ENCODE measurements around the gene DNMT1.

DNMT1 gene

DNA sequence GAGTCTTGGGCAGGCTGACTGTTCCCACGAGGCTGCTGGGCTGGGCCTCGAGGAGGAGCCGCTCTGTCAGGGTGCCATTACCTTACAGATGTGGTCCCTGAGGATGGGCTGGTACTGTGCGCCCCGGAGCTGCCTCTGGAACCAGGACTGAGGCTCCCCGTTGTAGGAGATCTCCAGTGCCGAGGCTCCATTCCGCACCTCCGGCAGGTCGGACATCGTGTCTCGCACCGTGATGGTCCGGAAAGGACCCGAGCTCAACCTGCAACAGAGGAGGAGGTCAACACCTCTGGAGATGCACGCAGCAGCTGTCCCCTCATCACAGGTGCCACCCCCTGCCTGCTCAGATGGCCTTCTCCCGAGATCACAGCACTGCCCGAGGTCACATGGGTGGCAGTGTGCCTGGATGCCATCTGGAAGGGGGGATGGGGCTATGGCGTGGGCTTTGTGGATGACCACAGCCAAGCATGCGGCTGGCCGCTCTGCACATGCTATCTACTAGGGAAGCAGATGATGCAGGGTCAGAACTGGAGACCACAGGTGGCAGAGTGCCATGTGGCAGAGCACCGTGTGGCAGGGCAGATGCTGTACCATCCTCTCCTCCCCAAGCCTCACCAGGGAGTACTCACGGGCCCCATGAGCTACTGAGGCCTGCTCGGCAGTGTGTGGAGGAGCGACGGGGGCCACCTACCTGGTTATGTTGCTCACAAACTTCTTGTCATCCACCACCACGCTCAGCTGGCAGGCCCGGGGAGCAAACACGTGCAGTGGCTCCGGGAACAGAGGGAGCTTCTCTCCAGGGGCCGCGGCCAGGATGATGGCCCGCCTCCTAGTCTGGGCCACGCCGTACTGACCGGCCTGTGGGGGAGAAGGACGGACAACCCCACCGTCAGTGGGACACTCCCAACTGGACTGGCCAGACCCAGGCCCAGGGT, 56.7 kb downstream of the DNMT1 start:
- no peaks in the 10 kb centered on the region for H3K4me1 ChIP-seq (ENCODE audit: control insufficient read depth in 1 of 2, insufficient read depth in 2 of 2, low read length in 2 of 2)
- peaks cover 22 to 95% of the 10 kb centered on the region in 2 donors for H3K36me3 ChIP-seq (ENCODE audit: control insufficient read depth in 1 of 2, insufficient read depth in 2 of 2, low read length in 2 of 2)
- no peak overlapping the region for H3K27ac ChIP-seq (ENCODE audit: low read depth, low read length)
- H3K9me3 ChIP-seq (ENCODE audit: control insufficient read depth in 1 of 2, low read length in 2 of 2), result no peaks in the 10 kb centered on the region
- H3K27me3 ChIP-seq (ENCODE audit: control insufficient read depth in 1 of 2, insufficient read depth in 2 of 2, low read length in 2 of 2), result no peaks in the 10 kb centered on the region
- H3K4me3 ChIP-seq (ENCODE audit: low read depth in 1 of 2, low read length in 2 of 2), result no peak overlapping the region
- no peak overlapping the region for H3K9ac ChIP-seq (ENCODE audit: low read depth in 1 of 2, low read length in 2 of 2)

DNA sequence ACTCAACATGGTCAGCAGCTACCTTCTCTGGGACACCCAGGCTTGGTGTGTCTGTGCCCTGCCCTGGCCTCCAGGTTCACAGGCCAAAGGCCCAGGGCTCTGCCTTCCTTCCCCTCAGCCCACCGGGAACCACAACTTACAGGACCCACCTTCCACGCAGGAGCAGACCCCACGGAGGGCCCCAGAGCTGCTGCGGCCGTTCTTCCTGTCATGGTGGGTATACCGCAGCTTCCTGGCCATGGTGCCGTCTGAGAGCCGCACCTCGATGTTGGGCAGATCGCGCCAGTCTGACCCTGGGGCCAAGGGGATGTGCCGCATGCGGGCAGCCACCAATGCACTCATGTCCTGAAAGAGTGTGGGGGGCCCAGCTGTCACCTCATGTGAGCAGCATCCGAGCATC, 57.8 kb downstream of the DNMT1 start:
- H3K27me3 ChIP-seq (ENCODE audit: control insufficient read depth in 1 of 2, insufficient read depth in 2 of 2, low read length in 2 of 2), result no peaks in the 10 kb centered on the region
- no peak overlapping the region for H3K9ac ChIP-seq (ENCODE audit: low read depth in 1 of 2, low read length in 2 of 2)
- H3K4me3 ChIP-seq (ENCODE audit: low read depth in 1 of 2, low read length in 2 of 2), result no peak overlapping the region
- H3K36me3 ChIP-seq (ENCODE audit: control insufficient read depth in 1 of 2, insufficient read depth in 2 of 2, low read length in 2 of 2), result peaks cover 21 to 90% of the 10 kb centered on the region in 2 donors
- H3K4me1 ChIP-seq (ENCODE audit: control insufficient read depth in 1 of 2, insufficient read depth in 2 of 2, low read length in 2 of 2), result no peaks in the 10 kb centered on the region
- no peaks in the 10 kb centered on the region for H3K9me3 ChIP-seq (ENCODE audit: control insufficient read depth in 1 of 2, low read length in 2 of 2)
- H3K27ac ChIP-seq (ENCODE audit: low read depth, low read length), result no peak overlapping the region

GRCh38 chr19:10135551-10136334, 59.0 kb downstream of the DNMT1 start:
- peaks cover 16 to 89% of the 10 kb centered on the region in 2 donors for H3K36me3 ChIP-seq (ENCODE audit: control insufficient read depth in 1 of 2, insufficient read depth in 2 of 2, low read length in 2 of 2)
- H3K9ac ChIP-seq (ENCODE audit: low read depth in 1 of 2, low read length in 2 of 2), result no peak overlapping the region
- H3K27me3 ChIP-seq (ENCODE audit: control insufficient read depth in 1 of 2, insufficient read depth in 2 of 2, low read length in 2 of 2), result no peaks in the 10 kb centered on the region
- H3K4me3 ChIP-seq (ENCODE audit: low read depth in 1 of 2, low read length in 2 of 2), result no peak overlapping the region
- no peak overlapping the region for H3K27ac ChIP-seq (ENCODE audit: low read depth, low read length)
- no peaks in the 10 kb centered on the region for H3K9me3 ChIP-seq (ENCODE audit: control insufficient read depth in 1 of 2, low read length in 2 of 2)
- H3K4me1 ChIP-seq (ENCODE audit: control insufficient read depth in 1 of 2, insufficient read depth in 2 of 2, low read length in 2 of 2), result no peaks in the 10 kb centered on the region

- H3K27ac ChIP-seq (ENCODE audit: low read depth, low read length), result no peak overlapping the region
- H3K9me3 ChIP-seq (ENCODE audit: control insufficient read depth in 1 of 2, low read length in 2 of 2), result no peaks in the 10 kb centered on the region
- H3K4me1 ChIP-seq (ENCODE audit: control insufficient read depth in 1 of 2, insufficient read depth in 2 of 2, low read length in 2 of 2), result no peaks in the 10 kb centered on the region
- H3K36me3 ChIP-seq (ENCODE audit: control insufficient read depth in 1 of 2, insufficient read depth in 2 of 2, low read length in 2 of 2), result peaks cover 16 to 74% of the 10 kb centered on the region in 2 donors
- H3K4me3 ChIP-seq (ENCODE audit: low read depth in 1 of 2, low read length in 2 of 2), result no peak overlapping the region
- no peaks in the 10 kb centered on the region for H3K27me3 ChIP-seq (ENCODE audit: control insufficient read depth in 1 of 2, insufficient read depth in 2 of 2, low read length in 2 of 2)
- H3K9ac ChIP-seq (ENCODE audit: low read depth in 1 of 2, low read length in 2 of 2), result no peak overlapping the region
Observed at GRCh38 chr19:10134040-10134439, 60.7 kb downstream of the DNMT1 start.

DNA sequence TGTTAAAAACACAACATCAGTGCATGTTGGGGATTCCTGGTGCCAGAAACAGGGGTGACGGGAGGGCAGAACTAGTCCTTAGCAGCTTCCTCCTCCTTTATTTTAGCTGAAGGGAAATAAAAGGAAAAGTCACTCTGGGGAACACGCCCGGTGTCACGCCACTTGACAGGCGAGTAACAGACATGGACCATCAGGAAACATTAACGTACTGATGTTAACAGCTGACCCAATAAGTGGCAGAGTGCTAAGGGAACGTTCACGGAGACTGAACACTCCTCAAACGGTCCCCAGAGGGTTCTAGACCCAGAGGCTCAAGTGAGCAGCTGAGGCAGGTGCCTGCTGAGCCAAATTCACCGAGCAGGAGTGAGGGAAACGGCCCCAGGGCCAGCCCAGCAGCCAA, 61.2 kb downstream of the DNMT1 start:
- H3K9ac ChIP-seq (ENCODE audit: low read depth in 1 of 2, low read length in 2 of 2), result no peak overlapping the region
- H3K9me3 ChIP-seq (ENCODE audit: control insufficient read depth in 1 of 2, low read length in 2 of 2), result no peaks in the 10 kb centered on the region
- peaks cover 16 to 70% of the 10 kb centered on the region in 2 donors for H3K36me3 ChIP-seq (ENCODE audit: control insufficient read depth in 1 of 2, insufficient read depth in 2 of 2, low read length in 2 of 2)
- no peak overlapping the region for H3K4me3 ChIP-seq (ENCODE audit: low read depth in 1 of 2, low read length in 2 of 2)
- H3K27me3 ChIP-seq (ENCODE audit: control insufficient read depth in 1 of 2, insufficient read depth in 2 of 2, low read length in 2 of 2), result no peaks in the 10 kb centered on the region
- H3K4me1 ChIP-seq (ENCODE audit: control insufficient read depth in 1 of 2, insufficient read depth in 2 of 2, low read length in 2 of 2), result no peaks in the 10 kb centered on the region
- no peak overlapping the region for H3K27ac ChIP-seq (ENCODE audit: low read depth, low read length)

DNA sequence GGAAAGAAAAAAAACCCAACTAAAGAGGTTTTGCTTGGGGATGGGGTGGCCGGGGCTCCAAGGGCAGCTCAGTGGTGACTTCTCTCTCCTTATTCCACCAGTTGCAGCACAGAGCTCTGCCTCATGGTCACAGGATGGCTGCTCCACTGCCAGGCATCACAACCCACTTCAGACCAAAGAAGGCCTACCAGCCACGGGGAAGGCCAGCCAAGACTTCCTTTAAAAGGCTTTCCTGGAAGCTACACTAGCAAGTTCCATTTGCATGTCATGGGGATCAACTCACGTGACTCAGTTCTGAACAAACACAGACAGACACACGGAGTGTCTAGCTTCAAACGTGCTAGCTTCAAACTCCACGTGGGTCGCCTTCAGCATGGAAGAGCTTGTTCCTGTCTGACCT, 61.8 kb downstream of the DNMT1 start:
- Histone ChIP-seq H3K27ac (ENCODE audit: low read depth, low read length) (no peak overlapping the region), H3K36me3 (ENCODE audit: control insufficient read depth in 1 of 2, insufficient read depth in 2 of 2, low read length in 2 of 2) (peaks cover 16 to 63% of the 10 kb centered on the region in 2 donors), H3K4me3 (ENCODE audit: low read depth in 1 of 2, low read length in 2 of 2) (no peak overlapping the region), H3K27me3 (ENCODE audit: control insufficient read depth in 1 of 2, insufficient read depth in 2 of 2, low read length in 2 of 2) (no peaks in the 10 kb centered on the region), H3K9me3 (ENCODE audit: control insufficient read depth in 1 of 2, low read length in 2 of 2) (no peaks in the 10 kb centered on the region), H3K4me1 (ENCODE audit: control insufficient read depth in 1 of 2, insufficient read depth in 2 of 2, low read length in 2 of 2) (no peaks in the 10 kb centered on the region), H3K9ac (ENCODE audit: low read depth in 1 of 2, low read length in 2 of 2) (no peak overlapping the region)

DNA sequence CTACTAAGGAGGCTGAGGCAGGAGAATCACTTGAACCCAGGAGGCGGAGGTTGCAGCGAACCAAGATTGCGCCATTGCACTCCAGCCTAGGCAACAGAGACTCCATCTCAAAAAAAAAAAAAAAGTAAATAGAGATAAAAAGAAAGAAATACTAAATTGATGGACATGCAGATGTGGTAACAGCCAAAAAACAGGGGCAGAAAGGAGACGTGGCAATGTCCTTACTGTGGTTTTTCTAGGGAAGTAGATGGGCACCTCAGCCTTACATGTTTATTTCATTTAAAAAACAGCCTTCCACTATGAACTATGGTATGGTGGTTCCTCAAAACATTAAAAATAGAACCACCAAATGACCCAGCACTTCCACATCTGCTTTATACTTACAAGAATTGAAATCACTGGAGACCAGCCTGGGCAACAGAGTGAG, 68.5 kb downstream of the DNMT1 start:
- H3K4me3 ChIP-seq (ENCODE audit: low read depth in 1 of 2, low read length in 2 of 2), result no peak overlapping the region
- no peaks in the 10 kb centered on the region for H3K27me3 ChIP-seq (ENCODE audit: control insufficient read depth in 1 of 2, insufficient read depth in 2 of 2, low read length in 2 of 2)
- no peaks in the 10 kb centered on the region for H3K4me1 ChIP-seq (ENCODE audit: control insufficient read depth in 1 of 2, insufficient read depth in 2 of 2, low read length in 2 of 2)
- H3K36me3 ChIP-seq (ENCODE audit: control insufficient read depth in 1 of 2, insufficient read depth in 2 of 2, low read length in 2 of 2), result peaks cover 0 to 5% of the 10 kb centered on the region in 2 donors
- no peak overlapping the region for H3K9ac ChIP-seq (ENCODE audit: low read depth in 1 of 2, low read length in 2 of 2)
- no peak overlapping the region for H3K27ac ChIP-seq (ENCODE audit: low read depth, low read length)
- no peaks in the 10 kb centered on the region for H3K9me3 ChIP-seq (ENCODE audit: control insufficient read depth in 1 of 2, low read length in 2 of 2)

DNA sequence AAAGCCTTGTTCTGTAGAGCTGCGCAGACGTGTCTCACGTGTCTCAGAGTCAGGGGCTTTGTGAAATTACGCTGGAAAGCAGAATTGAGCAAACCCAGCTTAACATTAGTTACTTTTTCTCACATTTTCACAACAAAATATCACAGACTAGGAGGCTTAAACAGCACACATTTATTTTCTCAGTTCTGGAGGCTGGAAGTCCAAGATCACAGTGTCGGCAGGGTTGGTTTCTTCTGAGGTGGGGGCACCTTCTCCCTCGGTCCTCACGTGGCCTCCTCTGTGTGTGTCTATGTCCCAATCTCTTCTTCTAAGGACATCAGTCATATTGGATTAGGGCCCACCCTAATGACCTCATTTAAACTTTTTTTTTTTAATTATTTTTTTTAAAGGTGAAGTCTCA, 70.3 kb downstream of the DNMT1 start:
- Histone ChIP-seq H3K9me3 (ENCODE audit: control insufficient read depth in 1 of 2, low read length in 2 of 2) (no peaks in the 10 kb centered on the region), H3K4me1 (ENCODE audit: control insufficient read depth in 1 of 2, insufficient read depth in 2 of 2, low read length in 2 of 2) (no peaks in the 10 kb centered on the region), H3K36me3 (ENCODE audit: control insufficient read depth in 1 of 2, insufficient read depth in 2 of 2, low read length in 2 of 2) (no peaks in the 10 kb centered on the region), H3K27me3 (ENCODE audit: control insufficient read depth in 1 of 2, insufficient read depth in 2 of 2, low read length in 2 of 2) (no peaks in the 10 kb centered on the region), H3K27ac (ENCODE audit: low read depth, low read length) (no peak overlapping the region), H3K9ac (ENCODE audit: low read depth in 1 of 2, low read length in 2 of 2) (no peak overlapping the region), H3K4me3 (ENCODE audit: low read depth in 1 of 2, low read length in 2 of 2) (no peak overlapping the region)

GRCh38 chr19:10122045-10122444, 72.7 kb downstream of the DNMT1 start:
- no peak overlapping the region for H3K4me3 ChIP-seq (ENCODE audit: low read depth in 1 of 2, low read length in 2 of 2)
- H3K27ac ChIP-seq (ENCODE audit: low read depth, low read length), result no peak overlapping the region
- peaks cover 9 to 11% of the 10 kb centered on the region in 2 donors for H3K4me1 ChIP-seq (ENCODE audit: control insufficient read depth in 1 of 2, insufficient read depth in 2 of 2, low read length in 2 of 2)
- no peaks in the 10 kb centered on the region for H3K27me3 ChIP-seq (ENCODE audit: control insufficient read depth in 1 of 2, insufficient read depth in 2 of 2, low read length in 2 of 2)
- H3K36me3 ChIP-seq (ENCODE audit: control insufficient read depth in 1 of 2, insufficient read depth in 2 of 2, low read length in 2 of 2), result peaks cover 7 to 14% of the 10 kb centered on the region in 2 donors
- no peaks in the 10 kb centered on the region for H3K9me3 ChIP-seq (ENCODE audit: control insufficient read depth in 1 of 2, low read length in 2 of 2)
- no peak overlapping the region for H3K9ac ChIP-seq (ENCODE audit: low read depth in 1 of 2, low read length in 2 of 2)

DNA sequence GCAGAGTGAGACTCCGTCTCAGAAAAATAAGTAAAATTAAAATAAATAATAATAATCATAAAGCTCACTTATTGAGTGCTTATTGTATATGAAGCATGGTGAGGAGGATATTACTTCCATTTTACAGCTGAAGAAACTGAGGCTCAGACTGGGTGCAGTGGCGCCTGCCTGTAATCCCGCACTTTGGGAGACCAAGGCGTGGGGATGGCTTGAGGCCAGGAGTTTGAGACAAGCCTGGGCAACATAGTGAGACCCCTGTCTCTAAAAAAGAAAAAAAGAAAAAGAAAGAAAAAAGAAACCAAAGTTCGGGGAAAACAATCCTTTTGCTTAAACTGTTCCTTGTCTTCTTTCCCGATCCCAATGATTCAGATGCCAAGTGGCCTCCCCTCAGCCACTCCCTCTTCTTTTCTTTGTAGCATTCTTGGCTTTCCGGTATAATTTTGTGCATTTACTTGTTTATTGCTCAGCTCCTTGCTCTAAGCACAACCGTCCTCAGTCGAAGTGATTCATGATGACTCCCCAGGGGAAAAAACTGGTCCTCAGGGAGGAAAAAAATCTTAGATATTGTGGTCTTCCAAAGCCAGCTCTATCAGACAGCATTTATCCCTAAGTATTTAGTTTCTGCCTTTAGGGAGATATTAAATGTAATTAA, 74.1 kb downstream of the DNMT1 start:
- Histone ChIP-seq H3K4me3 (ENCODE audit: low read depth in 1 of 2, low read length in 2 of 2) (no peak overlapping the region), H3K27ac (ENCODE audit: low read depth, low read length) (no peak overlapping the region), H3K9me3 (ENCODE audit: control insufficient read depth in 1 of 2, low read length in 2 of 2) (no peaks in the 10 kb centered on the region), H3K36me3 (ENCODE audit: control insufficient read depth in 1 of 2, insufficient read depth in 2 of 2, low read length in 2 of 2) (peaks cover 15 to 28% of the 10 kb centered on the region in 2 donors), H3K4me1 (ENCODE audit: control insufficient read depth in 1 of 2, insufficient read depth in 2 of 2, low read length in 2 of 2) (peaks cover 9 to 11% of the 10 kb centered on the region in 2 donors), H3K27me3 (ENCODE audit: control insufficient read depth in 1 of 2, insufficient read depth in 2 of 2, low read length in 2 of 2) (no peaks in the 10 kb centered on the region), H3K9ac (ENCODE audit: low read depth in 1 of 2, low read length in 2 of 2) (no peak overlapping the region)

All from duodenal mucosa (tissue), 2 donors.